HK-2 (cell line): ENCODE data around the gene AFM.
A peak's percentile ranks its signal among the peaks of the same experiment; 100 is the strongest.

ENCODE experiments used
- DNase-seq: peaks from one replicate; pipeline ENCODE4 v3.0.0-alpha.2; 2018; ENCODE audit not compliant: unreplicated experiment

The AFM gene

DNA sequence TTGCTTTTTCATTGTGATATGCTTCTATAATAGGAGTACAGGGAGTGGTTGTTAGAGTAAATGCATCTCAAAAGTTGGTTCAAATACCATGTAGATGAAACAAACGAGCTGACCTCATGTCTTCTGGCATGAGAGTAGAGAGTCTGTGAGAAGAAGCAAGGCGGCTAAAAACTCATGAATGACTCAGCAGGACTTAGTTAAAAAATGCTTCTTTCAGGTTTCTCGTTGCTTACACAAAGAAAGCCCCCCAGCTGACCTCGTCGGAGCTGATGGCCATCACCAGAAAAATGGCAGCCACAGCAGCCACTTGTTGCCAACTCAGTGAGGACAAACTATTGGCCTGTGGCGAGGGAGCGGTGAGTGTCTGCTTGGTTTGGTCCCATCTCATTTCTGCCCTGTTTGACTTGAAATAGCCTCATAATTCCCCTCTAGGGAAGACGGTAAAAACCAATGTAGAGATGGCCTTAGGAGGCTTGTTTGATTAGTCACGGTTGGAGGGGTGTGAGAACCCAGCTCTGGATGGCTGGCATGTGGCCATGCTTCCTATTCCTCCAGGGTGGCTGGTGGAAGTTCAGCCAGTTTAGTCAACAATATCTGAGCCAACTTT lies 31.0 kb upstream of the AFM start:
- peak; percentile 69 for DNase-seq

- DNase-seq: no peak
Observed at GRCh38 chr4:73451404-73451803, 30.1 kb upstream of the AFM start.

- no peak for DNase-seq
Observed at GRCh38 chr4:73451981-73452747, 29.4 kb upstream of the AFM start.

GRCh38 chr4:73452953-73453700 lies 28.4 kb upstream of the AFM start:
- DNase-seq: no peak

GRCh38 chr4:73453701-73454005 lies 27.9 kb upstream of the AFM start:
- no peak for DNase-seq

GRCh38 chr4:73454920-73455319 lies 26.6 kb upstream of the AFM start:
- DNase-seq: no peak

- no peak for DNase-seq
Observed at GRCh38 chr4:73456177-73457022, 25.1 kb upstream of the AFM start.

DNA sequence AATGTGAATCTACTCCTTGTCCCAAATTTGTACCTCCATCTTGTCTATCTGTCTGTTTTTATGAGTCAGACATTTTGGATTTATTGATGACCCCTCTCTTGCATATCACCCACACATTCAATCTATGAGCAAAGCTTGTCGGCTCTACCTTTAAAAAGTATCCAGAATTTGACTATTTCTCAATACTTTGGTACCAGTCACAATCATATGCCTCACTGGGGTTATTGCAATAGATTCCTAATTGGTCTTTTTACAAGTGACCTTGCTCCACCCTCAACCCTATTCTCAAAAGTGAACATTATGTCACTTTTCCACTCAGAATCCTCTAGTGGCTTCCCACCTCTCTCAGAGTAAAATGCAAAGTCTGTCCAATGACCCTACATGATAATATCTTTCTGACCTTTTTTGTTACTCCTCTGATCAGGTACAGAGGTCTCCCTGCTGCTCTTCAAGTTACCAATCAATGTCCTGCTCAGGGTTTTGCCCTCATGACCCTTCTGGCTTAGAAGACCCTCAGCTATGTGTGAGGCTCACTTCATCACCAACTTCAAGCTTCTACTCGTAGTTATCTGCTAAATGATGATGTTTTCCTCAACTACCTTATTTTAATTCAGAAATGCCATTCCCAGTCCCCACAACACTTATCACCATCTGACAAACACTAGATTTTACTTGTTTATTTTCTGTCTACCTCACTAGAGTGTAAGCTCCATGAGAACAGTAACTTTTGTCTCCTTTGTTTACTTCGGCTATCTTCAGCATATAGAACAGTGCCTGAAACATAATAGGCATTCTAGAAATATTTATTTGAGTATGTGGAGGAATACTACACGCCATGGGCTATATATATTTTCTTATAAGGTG lies 23.1 kb upstream of the AFM start:
- no peak for DNase-seq

- DNase-seq: no peak
Observed at GRCh38 chr4:73459048-73459421, 22.5 kb upstream of the AFM start.

- no peak for DNase-seq
Observed at GRCh38 chr4:73460913-73461522, 20.5 kb upstream of the AFM start.

DNA sequence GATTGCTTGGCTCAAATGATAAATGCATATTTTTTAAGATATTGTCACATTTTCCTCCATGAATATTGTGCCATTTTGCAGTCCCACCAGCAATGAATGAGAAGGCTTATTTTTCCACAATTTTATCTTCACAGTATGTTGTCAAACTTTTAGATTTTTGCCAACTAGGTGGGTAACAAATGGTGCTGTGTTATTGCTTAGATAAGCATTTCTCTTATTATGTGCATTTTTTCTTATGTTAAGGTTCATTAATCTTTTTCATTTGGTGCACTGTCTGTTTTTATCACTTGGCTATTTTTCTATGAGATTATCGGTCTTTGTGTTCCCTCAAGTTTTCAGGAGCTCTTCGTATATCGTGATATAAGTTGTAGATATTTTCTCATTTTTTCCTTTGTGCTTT lies 13.4 kb upstream of the AFM start:
- DNase-seq: no peak

GRCh38 chr4:73470728-73471127 lies 10.8 kb upstream of the AFM start:
- DNase-seq: no peak

DNA sequence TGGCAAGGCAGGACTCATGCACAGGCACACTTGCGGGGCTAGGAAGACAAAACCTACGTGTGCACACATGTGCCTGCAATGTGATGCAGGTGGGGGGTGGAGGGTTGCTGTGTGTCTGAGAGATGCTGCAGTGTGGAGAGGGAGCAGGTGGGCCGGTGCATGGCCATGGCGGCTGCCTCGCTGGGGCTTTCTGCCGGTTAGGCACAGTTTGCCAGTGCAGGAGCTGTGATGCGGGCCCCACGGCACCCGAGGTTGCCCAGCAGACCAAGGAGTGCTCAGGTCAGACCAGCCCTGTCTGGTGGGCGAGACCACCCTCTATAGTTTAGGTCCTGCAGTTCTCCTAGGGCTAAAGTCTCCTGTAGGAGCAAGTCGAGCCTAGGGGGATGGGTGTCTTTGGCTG lies 4.4 kb upstream of the AFM start:
- no peak for DNase-seq

DNA sequence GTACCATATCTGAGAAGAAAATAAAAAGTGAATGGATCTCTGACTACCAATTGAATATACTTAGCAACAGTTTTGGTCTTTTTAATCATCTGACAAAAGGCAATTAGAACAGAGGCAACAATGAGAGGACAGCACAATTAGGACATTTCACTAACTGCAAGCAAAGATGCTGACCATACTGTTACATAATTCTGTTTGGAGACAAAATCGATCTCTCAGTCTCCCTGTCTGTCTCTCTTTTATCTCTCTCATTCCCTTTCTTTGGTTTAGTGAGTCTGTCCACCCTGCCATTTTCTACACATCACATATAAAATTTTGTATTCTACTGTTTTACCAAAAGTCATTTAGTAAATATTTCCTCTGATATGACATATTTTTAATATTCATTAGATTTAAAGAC lies 2.2 kb upstream of the AFM start:
- no peak for DNase-seq

DNA sequence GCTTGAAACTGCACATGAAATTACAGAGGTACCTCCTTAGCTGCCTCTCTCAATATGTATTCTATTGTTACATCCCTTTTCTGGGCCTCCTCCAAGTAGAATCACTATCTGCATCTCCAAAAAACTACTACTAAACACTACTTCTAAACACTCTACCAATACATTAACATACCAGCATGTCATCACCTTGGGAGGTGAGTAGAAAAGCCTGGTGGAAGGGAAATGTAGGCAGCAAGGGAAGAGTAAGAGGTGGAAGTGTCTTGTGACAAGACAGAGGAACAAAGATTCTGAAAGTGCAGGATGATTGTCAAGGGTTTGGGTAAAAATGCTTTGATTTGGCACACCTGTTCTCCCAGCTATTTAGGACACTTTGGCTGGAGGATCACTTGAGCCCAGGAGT lies 3.5 kb downstream of the AFM start:
- DNase-seq: no peak

- DNase-seq: no peak
Observed at GRCh38 chr4:73485596-73485995, 4.1 kb downstream of the AFM start.

DNA sequence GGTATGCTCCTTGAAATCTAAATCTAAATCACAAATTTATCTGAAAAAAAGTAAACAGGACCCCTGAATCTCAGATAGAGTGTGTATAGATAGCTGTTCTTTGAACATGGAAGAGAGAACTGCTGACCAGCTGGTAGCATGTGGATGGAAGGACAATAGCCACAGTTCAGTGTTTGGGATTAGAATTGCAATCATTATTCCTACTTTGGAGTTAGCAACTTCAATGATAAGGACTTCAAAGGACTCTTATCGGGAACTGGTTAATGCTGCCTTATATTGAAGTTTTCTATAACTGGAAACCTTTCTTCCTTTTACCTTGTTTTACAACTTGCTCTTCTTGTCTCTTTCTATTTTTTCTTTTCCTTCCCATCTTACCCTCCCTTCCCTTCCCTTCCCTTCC lies 5.0 kb downstream of the AFM start:
- no peak for DNase-seq

GRCh38 chr4:73487233-73487632 lies 5.7 kb downstream of the AFM start:
- DNase-seq: no peak

- DNase-seq: no peak
Observed at GRCh38 chr4:73499996-73500765, 18.6 kb downstream of the AFM start.

GRCh38 chr4:73501664-73502265 lies 20.2 kb downstream of the AFM start:
- DNase-seq: no peak
